Left hindlimb (tissue), 1 donor: Measurements from ENCODE around the gene HPN.

ENCODE experiments used
- DNase-seq: peaks from one replicate; pipeline ENCODE4 v3.0.0-alpha.2; 2018

The HPN gene

DNA sequence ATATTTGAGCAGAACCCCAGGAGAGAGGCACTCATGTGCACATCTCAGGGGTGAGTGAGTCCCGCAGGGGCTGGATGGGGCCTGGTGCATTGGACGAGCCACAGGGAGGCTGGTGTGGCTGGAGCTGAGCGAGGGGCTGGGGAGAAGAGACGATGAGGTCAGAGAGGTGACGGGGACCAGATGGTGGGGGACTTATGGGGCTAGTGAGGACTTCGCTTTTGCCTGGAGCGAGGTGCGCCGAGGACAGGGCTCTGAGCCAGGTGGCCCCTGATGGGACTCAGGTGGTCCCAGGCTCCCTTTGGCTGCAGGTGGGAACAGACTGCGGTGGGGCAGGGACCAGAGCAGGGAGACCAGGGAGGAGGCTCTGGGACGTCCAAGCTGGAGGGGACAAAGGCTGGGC is 67.2 kb downstream of the HPN start:
- DNase-seq = no peak

DNA sequence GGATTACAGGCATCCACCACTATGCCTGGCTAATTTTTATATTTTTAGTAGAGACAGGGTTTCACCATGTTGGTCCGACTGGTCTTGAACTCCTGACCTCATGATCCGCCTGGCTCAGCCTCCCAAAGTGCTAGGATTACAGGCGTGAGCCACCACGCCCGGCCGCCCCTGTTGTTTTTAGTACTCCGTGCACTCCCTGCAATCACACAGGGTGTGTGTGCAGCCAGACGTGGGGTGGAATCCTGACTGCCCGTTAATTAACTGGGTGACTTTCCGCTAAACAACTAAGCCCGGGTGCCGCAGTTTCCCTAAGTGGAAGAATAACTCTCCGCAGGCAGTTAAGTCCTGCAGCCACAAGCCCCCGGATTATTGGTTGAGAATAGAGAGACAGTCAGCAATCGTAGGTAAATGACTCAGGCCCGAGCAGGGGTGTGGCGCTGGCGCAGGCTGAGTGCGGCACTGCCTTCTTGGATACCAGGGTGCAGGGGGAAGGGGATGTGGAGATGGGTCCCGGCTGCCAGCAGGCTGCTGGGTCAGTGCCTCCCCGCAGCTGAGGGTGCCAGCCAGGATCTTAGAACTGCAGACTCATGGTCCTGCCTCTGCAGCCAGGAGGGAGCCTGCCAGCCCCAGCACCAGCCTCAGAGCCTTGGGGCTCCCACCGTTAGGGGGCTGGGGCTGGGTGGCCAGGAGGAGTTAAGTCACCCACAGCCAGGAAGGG is 68.0 kb downstream of the HPN start:
- no peak for DNase-seq

DNA sequence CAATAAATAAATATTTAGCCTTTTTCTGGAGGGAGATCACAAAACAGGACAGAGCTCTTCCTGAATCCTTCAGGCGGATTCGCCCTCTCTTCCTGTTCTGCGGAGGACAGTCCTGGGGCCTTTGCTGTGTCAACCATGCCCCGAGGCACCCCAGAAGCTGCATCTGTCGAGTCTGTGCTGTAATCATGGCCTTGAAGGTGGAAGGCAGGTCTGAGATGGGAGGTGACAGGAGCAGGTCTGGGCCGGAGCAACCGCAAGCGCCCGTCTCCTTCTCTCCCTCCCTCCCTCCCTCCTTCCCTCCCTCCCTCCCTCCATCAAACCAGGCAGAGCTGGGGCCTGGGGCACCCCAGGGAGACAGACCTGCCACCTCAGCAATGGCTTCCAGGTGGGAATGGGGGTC is 69.5 kb downstream of the HPN start:
- no peak for DNase-seq

DNA sequence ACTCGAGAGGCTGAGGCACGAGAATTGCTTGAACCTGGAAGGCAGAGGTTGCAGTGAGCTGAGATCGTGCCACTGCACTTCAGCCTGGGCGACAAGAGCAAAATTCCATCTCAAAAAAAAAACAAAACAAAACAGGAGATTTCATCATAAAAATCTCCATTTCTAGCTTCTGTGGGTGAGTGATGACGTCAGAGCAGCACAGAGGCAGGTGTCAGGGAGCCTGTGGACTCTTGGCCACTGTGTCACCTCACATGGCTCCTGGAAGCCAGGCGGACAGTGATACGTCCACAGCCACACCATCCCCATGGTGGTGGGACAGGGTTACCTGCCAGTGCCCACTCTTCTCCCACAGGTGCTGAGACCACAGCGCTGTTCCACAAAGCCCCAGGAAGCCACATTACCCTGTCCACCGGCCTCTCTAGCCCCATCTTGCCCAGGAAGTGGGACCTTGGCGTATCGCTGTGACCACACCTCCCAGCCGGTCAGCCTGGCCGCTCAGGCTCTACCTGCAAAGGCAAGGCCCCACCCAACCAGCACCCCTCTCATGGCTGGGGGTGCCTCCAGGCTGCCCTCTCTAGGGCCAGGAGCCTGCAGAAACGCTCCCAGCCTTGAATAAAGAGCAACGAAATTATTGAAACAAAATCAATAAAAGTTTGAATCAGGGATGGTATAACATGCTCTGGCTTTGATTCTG is 71.6 kb downstream of the HPN start:
- no peak for DNase-seq

DNA sequence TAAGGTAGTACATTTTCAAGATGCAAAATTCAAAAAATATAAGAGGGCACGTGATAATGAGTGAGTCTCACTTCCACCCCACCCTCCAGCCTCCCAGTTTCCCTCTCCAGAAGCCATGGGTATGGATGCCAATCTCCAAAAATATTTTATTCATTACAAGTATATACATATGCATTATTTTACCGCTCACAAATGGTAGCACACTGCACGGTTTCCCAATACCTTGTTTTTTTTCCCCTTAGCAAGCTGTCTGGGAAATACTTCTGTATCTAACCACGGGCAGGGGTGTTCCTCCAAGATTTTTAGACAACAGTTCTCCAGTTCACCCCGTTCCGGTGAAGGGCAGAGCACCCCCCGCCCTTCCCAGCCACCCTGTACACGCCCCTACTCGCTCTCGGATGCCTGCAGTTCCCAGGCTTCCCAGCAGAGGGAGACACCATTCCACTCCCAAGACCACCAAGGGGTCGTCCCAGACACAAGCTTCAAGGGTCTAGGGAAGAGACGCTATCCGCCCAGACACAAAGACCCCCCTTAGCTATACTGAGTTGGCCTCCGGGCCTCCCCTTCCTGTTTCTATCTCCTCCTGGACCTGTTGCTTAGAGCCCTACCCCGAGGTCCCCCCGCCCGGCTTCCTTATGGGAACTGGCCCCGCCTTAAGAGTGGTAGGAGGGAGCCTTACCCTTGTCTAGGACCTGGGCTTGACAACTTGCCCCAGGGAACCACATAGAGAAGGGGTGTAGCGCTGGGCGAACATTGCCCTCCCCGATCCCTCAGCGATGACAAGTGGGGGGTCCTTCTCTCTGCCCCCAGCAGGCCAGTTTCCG is 73.0 kb downstream of the HPN start:
- peak; percentile 87 for DNase-seq

DNA sequence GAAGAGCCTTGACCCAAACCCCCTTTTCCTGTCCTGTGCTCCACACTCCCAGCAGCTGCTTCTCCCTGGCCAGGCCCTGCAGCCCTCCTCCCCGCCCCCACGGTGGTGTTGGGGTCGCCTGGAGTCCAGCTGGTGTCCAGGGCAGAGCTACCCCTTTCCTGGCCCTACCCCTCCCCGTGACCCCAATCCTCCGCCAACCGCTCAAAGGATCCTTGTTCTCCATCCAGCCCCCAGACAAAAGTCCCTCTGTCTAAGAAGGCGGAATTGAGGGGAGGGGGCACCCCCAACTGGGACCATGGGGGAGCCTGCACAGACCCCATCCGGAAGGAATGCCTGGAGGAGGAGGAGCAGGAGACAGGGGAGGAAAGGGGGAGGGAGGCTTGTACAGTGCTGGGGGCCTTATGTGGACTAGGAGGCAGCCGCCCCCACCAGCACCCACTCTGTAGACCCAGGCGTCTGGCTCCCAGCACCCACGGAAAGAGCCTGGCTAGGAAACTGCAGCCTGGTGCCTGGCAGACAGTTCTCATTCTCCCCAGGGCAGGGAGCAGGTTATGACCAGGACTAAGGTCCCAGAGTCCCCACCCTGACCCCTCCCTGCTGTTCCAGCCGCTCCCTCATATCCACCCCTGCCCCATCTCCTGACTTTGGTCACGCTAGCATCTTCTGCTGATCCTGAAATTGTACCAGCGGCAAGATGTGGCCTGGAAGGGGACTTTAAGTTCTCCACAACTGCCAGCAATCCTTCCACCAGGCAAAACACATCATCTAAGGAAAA is 73.8 kb downstream of the HPN start, which contains the start of gene FXYD3:
FXYD3 (plus strand) TSS at position 647 of the 775 bp plus-strand sequence. CDS start 3,554 bp downstream, outside the sequence.
- peak; percentile 60 for DNase-seq
